Islet precursor cell (in vitro differentiated cells): Measurements from ENCODE around the gene TBC1D23.
"Not testable (repeated sequence)": the region's sequence is repeated elsewhere in the genome, so short reads cannot be mapped to it uniquely, and the experiment has no call there.

ENCODE experiments used
- DNase-seq: peaks from one replicate; pipeline ENCODE4 v3.0.0-alpha.2; 2018

Gene TBC1D23

DNA sequence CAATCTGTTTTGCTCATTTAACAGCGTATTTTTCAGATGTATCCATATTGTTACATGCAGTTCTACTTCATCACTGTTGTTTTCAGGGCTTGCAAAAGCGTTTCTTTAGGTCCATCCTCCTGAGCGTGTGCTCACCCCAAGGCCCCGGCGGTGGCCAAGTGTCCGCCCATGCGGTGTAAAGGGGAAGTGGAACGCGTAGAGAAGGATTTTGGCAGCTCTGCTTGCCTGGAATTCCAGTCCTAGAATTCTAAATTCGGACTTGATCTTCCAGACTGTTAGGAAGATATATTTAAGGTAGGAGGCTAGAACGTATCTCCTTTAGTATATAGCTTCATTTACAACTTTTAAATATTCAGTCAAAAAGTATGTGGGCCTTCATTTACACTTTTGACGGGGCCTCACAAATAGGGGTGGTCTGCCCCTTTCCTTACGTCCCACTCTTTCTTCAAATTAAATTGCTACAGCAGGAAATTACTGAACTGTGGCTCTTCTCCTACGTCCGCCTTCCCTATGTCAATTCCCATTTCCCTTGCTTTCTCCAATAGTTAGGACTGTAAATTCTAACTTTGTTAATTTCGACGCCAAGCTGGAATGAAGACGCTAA, 609 bp upstream of the TBC1D23 start:
- DNase-seq: peak; percentile 65

- DNase-seq: no peak
These were observed 702 bp downstream of the TBC1D23 start for GRCh38 chr3:100261485-100261903.

- DNase-seq: not testable (repeated sequence)
These were observed 2.1 kb downstream of the TBC1D23 start for GRCh38 chr3:100262925-100263324.

- DNase-seq: no peak
These were observed 2.8 kb downstream of the TBC1D23 start for GRCh38 chr3:100263583-100263982.

- DNase-seq: no peak
These were observed 3.5 kb downstream of the TBC1D23 start for GRCh38 chr3:100264242-100264641.

DNA sequence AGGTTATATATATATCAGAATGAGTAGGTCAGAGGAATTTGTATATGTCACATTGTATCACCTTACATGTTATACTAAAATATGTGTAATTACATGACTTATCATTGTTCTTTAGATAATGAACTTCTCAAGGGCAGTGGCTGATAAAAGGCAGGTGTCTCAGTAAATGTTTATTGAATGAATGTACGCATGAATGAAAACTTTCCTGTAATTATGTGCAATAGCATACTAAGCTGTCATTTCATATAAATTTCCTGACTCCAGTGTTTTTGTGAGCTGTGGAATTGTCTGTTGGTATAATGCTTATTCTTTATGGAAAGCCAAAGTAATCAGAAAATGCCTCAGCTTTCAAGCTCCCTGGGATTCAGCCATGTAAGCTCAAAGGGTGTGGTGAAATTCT, 4.2 kb downstream of the TBC1D23 start:
- no peak for DNase-seq

DNA sequence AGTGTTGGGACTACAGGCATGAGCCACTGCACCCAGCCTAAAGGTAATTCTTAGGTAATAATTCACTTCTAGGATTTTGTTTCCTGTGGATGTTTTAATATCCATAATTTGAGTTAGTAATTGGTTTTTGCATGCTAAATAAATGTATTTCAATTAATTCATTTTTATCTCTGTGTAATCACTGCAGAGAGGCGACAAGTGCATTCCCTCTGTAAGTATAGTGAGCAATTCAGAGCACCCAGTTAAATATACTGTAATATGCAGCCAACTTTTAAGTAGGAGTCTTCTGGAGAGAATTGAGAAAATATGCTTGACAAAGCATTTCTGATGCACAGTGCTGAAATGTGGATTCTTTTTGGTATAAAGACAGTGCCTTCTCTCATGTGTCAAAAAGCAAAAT, 5.7 kb downstream of the TBC1D23 start:
- no peak for DNase-seq

GRCh38 chr3:100268156-100268555, 7.4 kb downstream of the TBC1D23 start:
- DNase-seq: no peak

DNA sequence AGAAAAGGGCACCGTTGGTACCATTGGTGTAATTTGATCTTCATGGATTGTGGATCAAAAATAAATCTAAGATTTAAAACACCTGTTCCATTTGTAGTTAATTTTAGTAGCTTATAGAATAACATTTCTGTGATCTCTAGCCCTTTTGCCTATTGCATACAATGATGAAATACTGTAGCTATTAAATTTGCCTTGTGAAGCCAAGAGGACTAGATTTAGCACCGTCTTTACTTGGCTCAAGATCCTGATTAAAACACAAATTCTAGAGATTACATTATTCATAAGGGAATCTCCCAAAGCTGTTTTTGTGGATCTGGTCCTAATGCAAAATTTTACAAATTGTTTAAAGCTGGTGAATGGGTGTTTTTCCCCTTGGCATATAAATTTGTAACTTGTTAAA, 8.2 kb downstream of the TBC1D23 start:
- DNase-seq: no peak

DNA sequence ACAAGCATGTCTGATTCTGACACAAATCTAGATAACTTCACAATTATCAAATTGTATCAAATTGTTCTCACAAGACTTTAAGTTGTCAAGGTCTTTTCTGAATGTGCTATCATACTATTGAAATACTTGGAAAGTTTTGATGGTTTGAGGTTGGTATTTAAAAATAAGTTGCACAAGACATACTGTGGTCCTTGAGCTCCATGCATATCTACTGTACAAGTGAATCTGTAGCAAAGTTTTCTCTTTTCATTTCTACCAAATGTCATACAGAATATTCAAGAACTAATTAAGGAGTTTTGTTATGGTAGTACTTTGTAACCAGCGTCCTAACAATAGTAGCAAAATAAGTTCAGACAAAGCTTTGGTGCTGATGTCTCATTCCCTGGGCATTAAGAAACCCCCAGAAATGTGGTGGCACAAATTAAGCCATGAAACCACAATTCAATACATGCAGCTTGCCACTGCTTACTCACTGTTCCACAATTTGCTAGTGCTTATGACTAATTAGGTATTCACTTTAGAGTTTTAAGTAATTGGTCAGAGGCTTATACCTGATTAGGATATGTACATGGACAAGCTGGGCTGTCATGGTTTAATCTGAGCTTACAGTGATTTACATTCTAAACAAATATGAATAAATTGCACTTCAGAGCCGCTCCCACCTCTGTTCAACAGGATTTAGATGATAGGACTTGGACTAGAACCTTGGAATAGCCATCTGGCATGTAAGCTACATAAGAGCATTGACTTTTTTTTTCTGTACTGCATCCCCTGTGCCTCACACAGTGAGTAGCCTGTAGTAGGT, 8.8 kb downstream of the TBC1D23 start:
- DNase-seq: no peak

- no peak for DNase-seq
These were observed 9.4 kb downstream of the TBC1D23 start for GRCh38 chr3:100270215-100270583.

DNA sequence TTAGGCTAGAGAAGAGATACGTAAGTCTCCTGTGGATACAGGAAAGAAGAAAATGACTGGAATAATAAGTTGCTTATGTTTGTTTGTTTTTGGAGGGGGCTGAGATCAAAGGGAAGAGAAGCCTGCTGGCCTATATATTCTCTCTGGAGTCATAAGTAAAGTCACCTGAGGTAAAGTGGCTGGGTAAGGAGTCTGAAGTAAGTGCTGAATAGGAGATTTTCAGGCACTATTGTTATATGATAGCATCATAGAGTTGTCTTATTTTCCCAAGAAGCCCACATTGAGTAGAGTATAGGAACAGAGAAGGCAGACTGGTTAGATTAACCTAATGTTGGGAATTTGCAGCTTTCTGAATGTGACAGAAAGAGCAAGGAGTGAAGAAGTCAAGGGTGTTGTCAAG, 10.7 kb downstream of the TBC1D23 start:
- no peak for DNase-seq

DNA sequence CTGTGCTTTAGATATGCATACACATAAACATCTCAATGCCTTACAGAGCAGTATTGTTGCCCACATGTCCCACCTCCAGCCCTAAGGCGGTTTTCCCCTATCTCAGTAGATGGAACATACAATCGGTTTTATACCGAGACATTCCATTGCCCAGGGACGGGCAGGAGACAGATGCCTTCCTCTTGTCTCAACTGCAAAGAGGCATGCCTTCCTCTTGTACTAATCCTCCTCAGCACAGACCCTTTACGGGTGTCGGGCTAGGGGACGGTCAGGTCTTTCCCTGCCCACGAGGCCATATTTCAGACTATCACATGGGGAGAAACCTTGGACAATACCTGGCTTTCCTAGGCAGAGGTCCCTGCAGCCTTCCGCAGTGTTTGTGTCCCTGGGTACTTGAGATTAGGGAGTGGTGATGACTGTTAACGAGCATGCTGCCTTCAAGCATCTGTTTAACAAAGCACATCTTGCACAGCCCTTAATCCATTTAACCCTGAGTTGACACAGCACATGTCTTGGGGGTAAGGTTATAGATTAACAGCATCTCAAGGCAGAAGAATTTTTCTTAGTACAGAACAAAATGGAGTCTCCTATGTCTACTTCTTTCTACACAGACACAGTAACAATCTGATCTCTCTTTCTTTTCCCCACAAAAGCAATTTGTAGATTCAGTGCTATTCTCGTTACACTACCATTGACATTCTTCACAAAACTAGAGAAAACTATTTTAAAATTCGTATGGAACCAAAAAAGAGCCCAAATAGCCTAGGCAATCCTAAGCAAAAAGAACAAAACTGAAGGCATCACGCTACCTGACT, 12.2 kb downstream of the TBC1D23 start:
- not testable (repeated sequence) for DNase-seq

GRCh38 chr3:100274361-100274760, 13.6 kb downstream of the TBC1D23 start:
- no peak for DNase-seq

GRCh38 chr3:100277255-100277800, 16.5 kb downstream of the TBC1D23 start:
- no peak for DNase-seq

- no peak for DNase-seq
These were observed 18.1 kb downstream of the TBC1D23 start for GRCh38 chr3:100278910-100279309.

DNA sequence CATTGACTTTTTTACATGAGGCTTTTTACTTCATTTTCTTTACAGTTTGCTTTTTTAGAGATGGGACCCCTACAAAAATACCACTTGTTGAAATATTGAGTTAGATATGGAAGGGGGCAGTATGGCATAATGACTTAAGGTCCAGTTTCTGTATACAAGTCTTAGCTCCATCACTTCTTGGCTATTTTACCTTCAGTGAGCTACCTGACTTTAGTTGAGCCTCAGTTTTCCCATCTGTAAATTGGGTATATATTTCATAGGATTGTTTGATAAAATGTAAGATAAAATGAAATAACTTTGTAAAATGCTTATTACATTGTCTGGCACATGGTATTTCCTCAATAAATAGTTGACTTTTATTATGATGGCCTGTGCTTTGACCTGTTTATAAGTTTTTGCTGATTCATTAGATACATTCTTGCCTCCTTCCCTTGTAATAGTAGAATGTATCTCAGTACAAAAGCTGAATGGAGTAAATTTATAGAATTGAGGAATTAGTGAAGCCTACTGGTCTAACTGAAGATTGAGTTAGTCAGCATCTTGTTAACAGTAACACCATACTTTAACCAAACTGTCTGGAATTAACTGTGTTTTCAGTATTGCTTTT, 27.6 kb downstream of the TBC1D23 start:
- DNase-seq: no peak

GRCh38 chr3:100289339-100289738, 28.5 kb downstream of the TBC1D23 start:
- no peak for DNase-seq

DNA sequence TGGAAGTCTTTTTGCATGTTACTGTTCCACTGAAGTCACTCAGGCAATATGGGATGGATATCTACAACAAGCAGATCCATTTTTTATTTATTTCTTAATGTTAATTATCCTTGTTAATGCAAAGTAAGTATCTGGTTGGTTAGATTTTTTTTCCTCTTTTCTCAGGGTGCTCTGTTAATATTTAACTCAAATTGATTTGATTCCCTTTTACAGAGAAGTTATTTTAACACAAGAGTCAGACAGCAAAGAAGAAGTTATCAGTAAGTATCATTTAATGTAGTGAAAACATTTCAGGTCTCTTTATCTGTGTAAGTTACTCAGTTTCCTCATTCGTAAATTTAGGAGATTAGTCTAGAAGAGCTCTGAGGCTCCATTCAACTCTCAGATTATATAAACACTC, 34.3 kb downstream of the TBC1D23 start:
- no peak for DNase-seq

DNA sequence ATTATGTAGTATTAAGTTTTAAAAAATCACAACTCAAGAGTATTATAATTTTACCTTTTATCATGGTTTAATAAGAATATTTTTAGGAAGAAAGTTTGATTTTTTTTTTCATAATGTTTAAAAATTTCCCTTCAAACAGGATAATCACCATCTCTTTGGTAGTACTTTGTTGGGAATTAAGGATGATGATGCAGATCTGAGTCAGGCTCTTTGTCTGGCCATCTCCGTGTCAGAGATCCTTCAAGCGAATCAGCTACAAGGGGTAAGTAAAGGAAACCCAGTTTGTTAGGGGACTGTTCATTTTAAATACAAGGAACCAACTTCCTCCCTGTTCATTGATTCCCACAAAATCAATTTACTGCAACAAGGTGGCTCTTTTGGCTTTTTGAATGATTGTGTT, 37.0 kb downstream of the TBC1D23 start:
- DNase-seq: no peak

DNA sequence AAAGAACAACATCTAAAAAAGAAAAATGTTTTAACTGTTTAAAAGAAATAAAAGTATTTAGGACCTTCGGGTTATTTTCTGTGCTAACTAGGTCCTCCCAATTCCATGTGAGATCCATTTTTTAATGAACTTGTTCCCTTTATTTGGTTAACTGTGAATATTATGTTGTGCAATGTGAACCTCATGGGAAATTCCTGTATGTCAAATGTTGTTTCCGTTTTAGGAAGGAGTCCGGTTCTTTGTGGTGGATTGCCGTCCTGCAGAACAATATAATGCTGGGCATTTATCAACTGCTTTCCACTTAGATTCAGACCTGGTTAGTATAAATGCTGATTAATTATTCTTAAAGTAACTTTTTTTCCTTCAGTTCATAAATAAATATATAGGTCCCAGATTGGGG, 38.2 kb downstream of the TBC1D23 start:
- no peak for DNase-seq

DNA sequence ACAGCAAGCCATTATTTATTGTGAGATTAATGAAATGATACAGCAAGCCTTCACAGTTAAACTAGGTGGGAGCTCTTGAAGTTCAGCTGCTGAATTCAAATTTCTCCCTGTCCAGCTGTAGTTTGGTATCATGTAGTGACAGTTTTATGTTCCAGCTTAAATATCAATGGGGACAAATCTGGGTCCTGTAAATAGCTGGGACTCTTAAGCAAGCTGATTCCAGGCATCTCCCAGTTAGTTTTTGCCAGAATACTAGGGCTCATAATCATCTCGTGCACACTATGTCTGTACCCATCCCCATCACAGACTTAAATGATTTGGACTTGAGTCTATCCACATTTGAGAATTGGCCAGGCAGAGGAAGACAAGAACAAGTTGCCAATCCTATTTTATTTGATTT, 45.9 kb downstream of the TBC1D23 start:
- DNase-seq: no peak

DNA sequence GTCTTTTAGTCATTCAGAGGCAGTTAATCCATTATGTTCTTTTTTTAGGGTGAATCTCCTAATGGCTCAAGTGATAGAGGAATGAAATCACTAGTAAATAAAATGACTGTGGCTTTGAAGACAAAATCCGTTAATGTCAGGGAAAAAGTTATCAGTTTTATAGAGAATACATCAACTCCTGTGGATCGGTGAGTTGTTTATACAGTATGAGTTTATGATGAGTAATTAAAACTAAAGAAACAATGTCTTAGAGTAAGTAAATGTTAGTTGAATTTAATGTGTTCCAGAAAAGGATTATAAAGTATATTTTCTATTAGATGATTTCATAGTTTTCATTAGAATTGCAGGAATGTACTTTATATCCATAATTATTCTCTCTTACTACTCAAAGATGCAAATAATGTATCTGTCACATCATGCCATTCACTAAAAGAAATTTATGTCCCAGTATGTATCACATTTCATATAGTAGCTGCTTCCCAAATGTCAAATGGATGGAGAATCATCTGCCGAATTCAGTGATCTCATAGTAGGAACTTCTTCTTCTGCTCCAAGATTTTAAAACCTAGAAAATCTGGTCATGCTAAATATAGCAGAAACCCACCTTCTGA, 49.7 kb downstream of the TBC1D23 start:
- DNase-seq: no peak
